HAP-1 (cell line): Measurements from ENCODE around the gene HSPA1L.
"Not testable (repeated sequence)": the region's sequence is repeated elsewhere in the genome, so short reads cannot be mapped to it uniquely, and the experiment has no call there.

ENCODE experiments used
- DNase-seq, 2 experiments: peaks; one replicate each; pipeline ENCODE4 v3.0.0-alpha.2; 2016 to 2020; ENCODE audit warnings: low spot score in 2 of 2
- H3K27me3 ChIP-seq: fragments of 250-450 bp; sonication (Bioruptor Pico); 2 replicates; pipeline ENCODE4 v1.5.1; 2020; ENCODE audit warnings: low read depth, mild to moderate bottlenecking, moderate library complexity
- H3K36me3 ChIP-seq: fragments of 250-450 bp; sonication (Bioruptor Pico); replicated peaks from 2 replicates; pipeline ENCODE4 v1.5.1; 2020; ENCODE audit warnings: mild to moderate bottlenecking
- H3K4me1 ChIP-seq: fragments of 250-450 bp; sonication (Bioruptor Pico); 2 replicates; pipeline ENCODE4 v1.5.1; 2020; ENCODE audit warnings: mild to moderate bottlenecking
- H3K4me3 ChIP-seq: fragments of 250-450 bp; sonication (Bioruptor Pico); 2 replicates; pipeline ENCODE4 v1.5.1; 2020; ENCODE audit warnings: mild to moderate bottlenecking, moderate library complexity
- H3K9me3 ChIP-seq: fragments of 250-450 bp; sonication (Bioruptor Pico); 2 replicates; pipeline ENCODE4 v1.5.1; 2020; ENCODE audit warnings: mild to moderate bottlenecking, moderate library complexity
- in situ Hi-C: fragments of 300-500 bp; cut with MboI; formaldehyde crosslinking; loops from 3 replicates; pipeline ENCODE4 v1.14.3; 2020; ENCODE audit warnings: low sequenced_read_pairs, inconsistent platforms, mixed read lengths

Gene HSPA1L

DNA sequence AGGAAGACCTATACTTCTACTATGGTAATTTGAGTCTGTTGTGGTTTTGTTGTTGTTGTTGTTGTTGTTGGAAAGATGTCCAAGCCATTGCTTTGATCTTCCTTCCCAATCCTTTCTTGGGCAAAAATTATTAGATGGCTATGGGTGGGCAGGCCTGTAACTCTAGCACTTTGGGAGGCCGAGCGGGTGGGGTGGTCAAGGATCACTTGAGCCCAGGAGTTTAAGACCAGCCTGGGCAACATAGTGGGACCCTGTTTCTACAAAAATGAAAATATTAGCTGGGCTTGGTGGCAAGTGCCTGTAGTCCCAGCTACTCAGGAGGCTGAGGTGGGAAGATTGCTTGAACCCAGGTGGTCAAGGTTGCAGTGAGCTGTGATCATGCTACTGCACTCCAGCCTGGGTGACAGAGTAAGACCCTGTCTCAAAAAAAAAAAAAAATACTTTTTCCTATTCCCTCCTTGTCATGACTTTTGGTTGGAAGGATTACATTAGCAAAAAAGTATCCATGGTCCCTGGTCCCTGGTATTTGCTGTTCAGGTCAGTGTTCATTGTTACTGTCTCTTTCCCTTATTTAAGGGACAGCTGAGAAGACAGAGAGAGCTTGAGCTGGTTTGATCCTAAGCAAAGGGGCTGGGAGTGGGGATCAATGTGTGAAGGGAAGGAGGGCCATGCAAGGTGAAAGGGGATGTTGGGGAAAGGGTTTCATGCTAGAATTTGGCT is 35.8 kb upstream of the HSPA1L start:
- H3K9me3 ChIP-seq: 0 out of 2 replicates have a peak, but pooled peaks cover 2% of the 10 kb centered on the region
- no peak for DNase-seq
- no peaks in the 10 kb centered on the region for H3K4me1 ChIP-seq
- H3K36me3 ChIP-seq: no peaks in the 10 kb centered on the region
- no peaks in the 10 kb centered on the region for H3K27me3 ChIP-seq
- no peak overlapping the region for H3K4me3 ChIP-seq
- in situ Hi-C loops: no loop called here

DNA sequence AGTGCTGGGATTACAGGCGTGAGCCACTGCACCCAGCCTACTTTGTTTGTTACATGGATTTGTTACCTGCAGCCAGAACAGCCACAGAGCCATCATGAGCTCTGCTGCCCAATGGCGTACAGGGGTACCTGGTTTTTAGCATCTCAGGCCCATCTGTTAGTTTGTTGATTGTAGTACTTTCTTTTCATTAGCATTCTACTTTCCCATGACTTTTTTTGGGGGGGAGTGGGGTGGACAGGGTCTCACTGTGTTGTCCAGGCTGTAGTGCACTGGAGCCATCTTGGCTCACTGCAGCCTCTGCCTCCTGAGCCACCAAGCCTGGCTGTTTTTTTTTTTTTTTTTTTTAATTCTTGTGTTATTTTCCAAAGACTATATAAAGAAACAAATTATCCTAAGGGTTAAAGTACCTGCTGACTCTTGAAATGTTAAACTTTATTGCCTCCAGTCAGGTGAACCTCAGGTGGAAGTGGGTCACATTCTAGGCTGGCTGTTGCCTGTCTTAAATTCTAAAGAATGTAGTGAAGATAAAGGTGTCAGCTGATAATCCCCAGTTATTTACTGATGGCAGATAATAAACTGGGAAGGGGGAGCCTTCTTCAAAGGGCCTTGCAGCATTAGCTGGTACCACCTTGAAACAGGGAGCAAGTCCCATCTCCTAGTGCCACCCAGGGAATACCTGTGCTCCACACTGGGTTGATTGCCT is 32.3 kb upstream of the HSPA1L start:
- H3K27me3 ChIP-seq: no peaks in the 10 kb centered on the region
- H3K9me3 ChIP-seq: no peaks in the 10 kb centered on the region
- no peaks in the 10 kb centered on the region for H3K36me3 ChIP-seq
- no peak overlapping the region for H3K4me3 ChIP-seq
- H3K4me1 ChIP-seq: no peaks in the 10 kb centered on the region
- in situ Hi-C loops: no loop called here
- DNase-seq: no peak

DNA sequence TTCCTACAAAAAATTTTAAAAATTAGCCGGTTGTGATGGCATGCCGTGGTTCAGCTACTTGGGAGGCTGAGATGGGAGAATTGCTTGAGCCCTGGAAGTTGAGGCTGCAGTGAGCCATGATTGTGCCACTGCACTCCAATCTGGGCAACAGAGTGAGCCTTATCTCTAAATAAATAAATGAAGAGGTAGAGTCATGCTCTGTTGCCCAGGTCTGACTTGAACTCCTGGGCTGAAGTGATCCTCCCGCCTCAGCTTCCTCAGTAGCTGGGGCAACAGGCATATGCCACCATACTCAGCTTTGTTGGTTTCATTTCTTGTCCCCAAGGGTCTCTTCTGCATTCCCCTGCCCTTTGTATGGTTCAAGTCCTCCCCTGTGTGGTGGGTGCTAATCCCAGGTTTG is 29.4 kb upstream of the HSPA1L start:
- no peak overlapping the region for H3K4me3 ChIP-seq
- peaks cover 22% of the 10 kb centered on the region for H3K36me3 ChIP-seq
- no peaks in the 10 kb centered on the region for H3K4me1 ChIP-seq
- no peaks in the 10 kb centered on the region for H3K27me3 ChIP-seq
- in situ Hi-C loops: no loop called here
- DNase-seq: no peak
- no peaks in the 10 kb centered on the region for H3K9me3 ChIP-seq

DNA sequence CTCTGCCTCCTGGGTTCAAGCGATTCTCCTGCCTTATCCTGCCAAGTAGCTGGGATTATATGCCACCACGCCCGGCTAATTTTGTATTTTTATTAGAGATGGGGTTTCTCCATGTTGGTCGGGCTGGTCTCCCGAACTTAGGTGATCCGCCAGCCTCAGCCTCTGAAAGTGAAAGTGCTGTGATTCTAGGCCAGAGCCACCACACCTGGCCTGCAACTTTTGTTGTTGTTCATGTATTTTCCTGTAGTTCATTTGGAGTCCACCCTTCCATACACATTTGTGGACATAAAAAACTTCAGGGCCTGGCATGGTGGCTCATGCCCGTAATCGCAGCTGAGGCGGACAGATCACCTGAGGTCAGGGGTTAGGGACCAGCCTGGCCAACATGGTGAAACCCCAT is 27.0 kb upstream of the HSPA1L start:
- H3K27me3 ChIP-seq: no peaks in the 10 kb centered on the region
- H3K9me3 ChIP-seq: no peaks in the 10 kb centered on the region
- H3K36me3 ChIP-seq: peaks cover 46% of the 10 kb centered on the region
- no peak overlapping the region for H3K4me3 ChIP-seq
- peaks cover 9% of the 10 kb centered on the region for H3K4me1 ChIP-seq
- in situ Hi-C loops: no loop called here
- no peak for DNase-seq

DNA sequence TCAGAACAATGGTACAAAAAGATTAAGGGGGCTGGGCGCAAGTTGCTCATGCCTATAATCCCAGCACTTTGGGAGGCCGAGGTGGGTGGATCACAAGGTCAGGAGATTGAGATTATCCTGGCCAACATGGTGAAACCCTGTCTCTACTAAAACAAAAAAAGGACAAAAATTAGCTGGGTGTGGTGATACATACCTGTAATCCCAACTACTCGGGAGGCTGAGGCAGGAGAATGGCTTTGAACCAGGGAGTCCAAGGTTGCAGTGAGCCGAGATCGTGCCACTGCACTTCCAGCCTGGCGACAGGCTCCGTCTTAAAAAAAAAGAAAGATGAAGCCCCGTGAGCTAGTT is 24.7 kb upstream of the HSPA1L start:
- peaks cover 69% of the 10 kb centered on the region for H3K36me3 ChIP-seq
- H3K9me3 ChIP-seq, in situ Hi-C loops, H3K4me3 ChIP-seq, DNase-seq, H3K27me3 ChIP-seq, H3K4me1 ChIP-seq: not testable (repeated sequence)

DNA sequence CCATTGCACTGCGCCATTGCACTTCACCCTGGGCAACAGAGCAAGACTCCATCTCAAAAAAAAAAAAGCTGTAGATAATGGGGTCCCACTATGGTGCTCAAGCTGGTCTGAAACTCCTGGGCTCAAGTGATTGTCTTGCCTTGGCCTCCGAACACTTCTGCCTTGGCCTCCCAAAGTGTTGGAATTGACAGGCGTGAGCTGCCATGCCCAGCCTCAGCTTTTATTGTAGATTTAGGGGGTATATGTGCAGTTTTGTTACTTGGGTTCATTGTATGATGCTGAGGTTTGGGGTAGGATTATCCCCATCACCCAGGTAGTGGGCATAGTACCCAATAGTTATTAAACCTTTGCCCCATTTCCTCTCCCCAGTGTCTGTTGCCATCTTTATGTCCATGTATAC is 23.9 kb upstream of the HSPA1L start:
- H3K4me1 ChIP-seq: peaks cover 12% of the 10 kb centered on the region
- no peaks in the 10 kb centered on the region for H3K27me3 ChIP-seq
- H3K4me3 ChIP-seq: no peak overlapping the region
- H3K36me3 ChIP-seq: peaks cover 70% of the 10 kb centered on the region
- DNase-seq: no peak
- H3K9me3 ChIP-seq: no peaks in the 10 kb centered on the region
- in situ Hi-C loops: no loop called here

DNA sequence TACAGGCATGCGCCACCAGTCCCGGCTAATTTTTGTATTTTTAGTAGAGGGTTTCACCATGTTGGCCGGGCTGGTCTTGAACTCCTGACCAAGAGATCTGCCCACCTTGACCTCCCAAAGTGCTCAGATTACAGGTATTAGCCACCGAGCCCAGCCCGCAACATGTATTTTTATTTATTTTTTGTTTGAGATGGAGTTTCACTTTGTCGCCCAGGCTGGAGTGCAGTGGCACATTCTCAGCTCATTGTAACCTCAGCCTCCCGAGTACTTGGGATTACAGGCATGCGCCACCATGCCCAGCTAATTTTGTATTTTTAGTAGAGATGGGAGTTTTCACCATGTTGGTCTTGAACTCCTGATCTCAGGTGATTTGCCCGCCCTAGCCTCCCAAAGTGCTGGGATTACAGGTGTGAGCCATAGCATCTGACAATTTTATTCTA is 23.1 kb upstream of the HSPA1L start:
- H3K9me3 ChIP-seq, in situ Hi-C loops, H3K27me3 ChIP-seq, DNase-seq: not testable (repeated sequence)
- Histone ChIP-seq H3K4me1 (peaks cover 15% of the 10 kb centered on the region), H3K36me3 (peaks cover 70% of the 10 kb centered on the region), H3K4me3 (peak overlapping the region; percentile 100)

DNA sequence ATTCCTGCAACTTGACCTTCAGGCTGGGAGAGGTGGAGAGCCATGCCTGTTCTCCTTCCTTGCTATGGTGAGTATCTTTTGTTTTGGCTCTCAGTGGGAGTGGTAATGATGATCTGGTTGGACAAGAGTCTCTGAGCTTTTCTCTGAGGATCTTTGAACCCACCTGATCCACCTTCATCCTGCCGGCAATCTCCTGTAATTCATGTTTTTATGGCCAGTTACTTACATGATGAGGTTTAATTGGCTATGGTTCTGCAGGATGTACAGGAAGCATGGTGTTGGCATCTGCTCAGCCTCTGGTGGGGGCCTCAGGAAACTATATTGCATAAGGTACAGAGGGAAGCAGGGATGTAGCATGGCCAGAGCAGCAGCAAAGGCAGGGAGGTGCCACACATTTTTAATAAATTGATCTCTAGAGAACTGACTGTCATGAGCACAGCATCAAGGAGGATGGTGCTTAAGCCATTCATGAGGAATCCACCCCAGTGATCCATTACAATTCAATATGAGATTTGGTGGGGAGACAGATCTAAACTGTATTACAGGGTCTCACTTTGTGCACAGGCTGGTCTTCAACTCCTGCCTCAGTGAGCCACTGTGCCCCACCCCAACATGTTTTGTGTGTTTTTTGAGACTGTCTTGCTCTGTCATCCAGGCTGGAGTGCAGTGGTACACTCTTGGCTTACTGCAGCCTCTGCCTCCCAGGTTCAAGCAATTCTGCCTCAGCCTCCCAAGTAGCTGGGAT is 22.5 kb upstream of the HSPA1L start:
- H3K4me3 ChIP-seq: peak overlapping the region; percentile 100
- in situ Hi-C loops: no loop called here
- DNase-seq: peak in 1 of 2 experiments; percentile 24

DNA sequence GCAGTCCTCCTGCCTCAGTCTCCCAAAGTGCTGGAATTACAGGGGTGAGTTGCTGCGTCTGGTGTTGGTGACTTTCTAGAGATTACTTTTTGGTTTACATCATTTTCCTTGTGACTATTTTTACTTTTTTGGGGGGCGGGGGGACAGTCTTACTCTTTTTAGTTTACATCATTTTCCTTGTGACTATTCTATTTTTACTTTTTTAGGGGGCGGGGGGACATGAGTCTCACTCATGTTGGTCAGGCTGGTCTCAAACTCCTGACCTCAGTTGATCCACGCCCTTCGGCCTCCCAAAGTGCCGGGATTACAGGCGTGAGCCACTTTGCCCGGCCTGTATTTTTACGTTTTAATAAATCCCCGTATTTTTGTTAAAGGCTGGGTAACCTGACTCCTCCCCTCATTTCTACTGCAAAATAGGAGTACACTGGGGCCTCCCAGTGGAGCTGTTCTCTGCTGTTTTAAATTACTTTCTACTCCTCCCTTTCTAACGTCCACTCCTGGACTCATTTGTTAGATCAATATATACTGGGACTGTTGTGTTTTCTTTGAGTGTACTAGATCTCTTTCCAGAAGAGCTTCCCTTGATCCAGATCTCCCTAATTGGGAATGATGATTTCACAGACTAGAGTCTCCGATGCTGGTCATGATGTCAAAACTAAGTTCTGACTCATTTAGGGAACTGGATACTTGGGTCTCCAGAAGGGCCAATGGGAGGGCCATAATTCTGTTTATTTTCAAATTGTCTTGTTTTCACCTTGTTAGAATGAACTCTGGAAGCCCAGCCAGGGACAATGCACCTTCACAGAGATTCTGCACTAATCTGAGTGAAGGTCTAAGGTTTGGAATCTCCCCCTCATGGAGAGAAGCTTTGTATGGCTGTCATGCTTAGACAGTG is 21.6 kb upstream of the HSPA1L start:
- in situ Hi-C loops: no loop called here
- Histone ChIP-seq H3K9me3 (no peaks in the 10 kb centered on the region), H3K4me1 (peaks cover 17% of the 10 kb centered on the region), H3K27me3 (no peaks in the 10 kb centered on the region), H3K36me3 (peaks cover 70% of the 10 kb centered on the region), H3K4me3 (peak overlapping the region; percentile 100)
- DNase-seq: peak in 1 of 2 experiments; percentile 18

More for the DNA sequence above, 22.5 kb upstream of the HSPA1L start:
- Histone ChIP-seq H3K27me3 (no peaks in the 10 kb centered on the region), H3K4me1 (peaks cover 15% of the 10 kb centered on the region), H3K36me3 (peaks cover 70% of the 10 kb centered on the region), H3K9me3 (no peaks in the 10 kb centered on the region)

DNA sequence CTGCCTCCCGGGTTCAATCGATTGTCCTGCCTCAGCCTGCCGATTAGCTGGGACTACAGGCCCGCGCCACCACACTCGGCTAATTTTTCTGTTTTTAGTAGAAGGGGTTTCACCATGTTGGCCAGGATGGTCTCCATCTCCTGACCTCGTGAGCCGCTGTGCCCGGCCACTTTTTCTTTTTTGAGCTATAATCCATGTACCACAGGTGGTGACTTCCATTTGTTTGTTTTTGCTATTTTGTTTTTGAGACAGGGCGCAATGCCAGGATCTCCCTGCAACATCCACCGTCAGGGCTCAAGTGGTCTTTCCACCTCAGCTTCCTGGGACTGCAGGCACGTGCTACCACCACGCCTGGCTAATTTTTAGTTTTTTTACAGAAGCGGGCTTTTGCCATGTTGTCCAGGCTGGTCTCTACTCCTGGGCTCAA is 21.0 kb upstream of the HSPA1L start:
- peaks cover 64% of the 10 kb centered on the region for H3K36me3 ChIP-seq
- peaks cover 21% of the 10 kb centered on the region for H3K4me1 ChIP-seq
- H3K4me3 ChIP-seq: peak overlapping the region; percentile 100
- no peak for DNase-seq
- H3K9me3 ChIP-seq: no peaks in the 10 kb centered on the region
- H3K27me3 ChIP-seq: no peaks in the 10 kb centered on the region
- in situ Hi-C loops: no loop called here

DNA sequence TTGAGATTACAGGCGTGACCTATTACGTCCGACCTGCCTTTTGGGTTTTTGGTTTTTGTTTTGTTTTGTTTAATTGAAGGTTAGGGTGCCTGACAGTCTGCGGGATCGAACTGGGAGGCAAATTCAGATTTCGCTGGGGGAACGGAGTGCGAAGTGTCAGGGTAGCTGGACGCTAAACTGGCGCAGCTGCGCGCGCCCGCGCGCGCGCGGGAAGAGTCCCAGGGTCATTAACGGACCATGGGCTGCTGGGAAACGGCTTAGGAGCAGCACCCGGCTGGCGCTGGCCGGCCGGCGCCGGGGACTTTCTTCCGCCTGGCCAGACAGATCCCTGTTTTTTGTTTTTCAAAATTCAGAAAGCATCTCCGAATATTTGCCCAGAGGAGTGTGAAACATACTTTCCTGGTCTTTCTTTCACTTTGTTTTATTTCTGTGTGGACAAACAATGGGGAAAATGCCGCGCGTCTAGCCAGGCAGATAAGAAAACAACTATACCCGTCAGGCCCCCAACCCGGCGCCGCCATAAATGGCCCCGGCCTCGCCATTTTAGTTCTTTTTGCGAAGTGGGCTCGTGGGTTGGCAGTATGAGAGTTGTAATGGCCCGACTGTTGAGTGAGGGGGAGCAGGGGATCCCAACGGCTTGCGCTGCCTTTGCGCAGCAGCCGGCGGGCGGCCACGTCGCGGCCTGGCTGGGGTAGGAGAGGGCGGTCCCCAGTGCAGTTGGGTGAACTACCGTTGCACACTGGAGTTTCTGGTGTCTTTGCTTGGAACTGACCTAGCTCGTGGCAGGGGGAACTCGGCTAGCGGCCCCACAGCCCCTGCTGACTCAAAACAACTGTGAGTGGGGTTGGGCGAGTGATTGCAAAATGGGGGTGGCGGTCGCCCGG is 19.5 kb upstream of the HSPA1L start:
- peaks cover 21% of the 10 kb centered on the region for H3K4me1 ChIP-seq
- no peaks in the 10 kb centered on the region for H3K9me3 ChIP-seq
- peak; percentile 93 to 95 for DNase-seq
- peak overlapping the region; percentile 100 for H3K4me3 ChIP-seq
- in situ Hi-C loops: loop anchor here (5.0 kb wide), 2 partner anchors 97 to 292 kb away; partner anchors contain the start of genes CLIC1 and DDX39B
- H3K36me3 ChIP-seq: peaks cover 52% of the 10 kb centered on the region
- H3K27me3 ChIP-seq: no peaks in the 10 kb centered on the region

DNA sequence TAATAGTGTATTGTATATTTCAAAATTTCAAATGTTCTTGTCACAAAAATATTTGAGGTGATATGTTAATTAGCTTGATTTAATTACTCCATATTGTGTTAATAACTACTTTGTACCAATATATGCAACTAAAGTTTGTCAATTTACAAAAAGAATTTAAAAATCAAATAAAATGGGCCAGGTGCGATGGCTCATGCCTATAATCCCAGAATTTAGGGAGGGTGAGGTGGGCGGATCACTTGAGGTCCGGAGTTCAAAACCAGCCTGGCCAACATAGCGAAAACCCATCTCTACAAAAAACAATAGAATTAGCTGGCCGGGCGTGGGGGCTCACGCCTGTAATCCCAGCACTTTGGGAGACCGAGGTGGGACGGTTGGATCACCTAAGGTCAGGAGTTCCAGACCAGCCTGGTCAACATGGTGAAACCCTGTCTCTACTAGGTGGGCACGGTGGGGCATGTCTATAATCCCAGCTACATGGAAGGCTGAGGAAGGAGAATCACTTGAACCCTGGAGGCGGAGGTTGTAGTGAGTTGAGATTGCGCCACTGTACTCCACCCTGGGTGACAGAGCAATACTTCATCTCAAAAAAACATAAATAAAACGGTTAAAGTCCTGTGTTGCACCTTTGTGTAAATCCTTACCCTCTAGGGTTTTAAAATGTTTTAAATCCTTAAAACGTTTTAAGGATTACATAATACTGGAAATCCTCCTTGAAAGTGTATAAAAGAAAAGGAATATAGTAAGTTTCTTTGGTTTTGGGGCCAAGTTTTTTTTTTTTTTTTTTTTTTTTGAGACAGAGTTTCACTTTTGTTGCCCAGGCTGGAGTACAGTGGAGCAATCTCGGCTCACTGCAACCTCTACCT is 16.5 kb upstream of the HSPA1L start:
- no peaks in the 10 kb centered on the region for H3K9me3 ChIP-seq
- peaks cover 22% of the 10 kb centered on the region for H3K36me3 ChIP-seq
- no peak for DNase-seq
- in situ Hi-C loops: loop anchor here (5.0 kb wide), 2 partner anchors 94 to 289 kb away; partner anchors contain the start of genes CLIC1 and DDX39B
- H3K27me3 ChIP-seq: no peaks in the 10 kb centered on the region
- H3K4me1 ChIP-seq: peaks cover 17% of the 10 kb centered on the region
- H3K4me3 ChIP-seq: peak overlapping the region; percentile 51
